GM23248 (cell line): ENCODE results near the gene BCAS1. TPM values are rescaled to one million over a fixed set of nuclear protein-coding genes. Genes with fewer than 3 reads are reported as not detected.

Source experiments
- DNase-seq: peaks from one replicate; pipeline ENCODE4 v3.0.0-alpha.2; 2015
- H2AFZ ChIP-seq: fragments of 200-600 bp; sonication (generic); 2 replicates; pipeline ENCODE4 v1.6.1; 2016; ENCODE audit warnings: antibody characterized with exemption
- H3F3A ChIP-seq: fragments of 200-600 bp; sonication (generic); 2 replicates; pipeline ENCODE4 v1.6.1; 2016; ENCODE audit warnings: mild to moderate bottlenecking, antibody characterized with exemption, mixed run types; ENCODE audit not compliant: insufficient read depth
- H3K27ac ChIP-seq: fragments of 200-600 bp; sonication (generic); 2 replicates; pipeline ENCODE4 v1.5.1; 2016; ENCODE audit warnings: mild to moderate bottlenecking
- H3K27me3 ChIP-seq: fragments of 200-600 bp; sonication (generic); replicated peaks from 2 replicates; pipeline ENCODE4 v1.6.1; 2016; ENCODE audit warnings: mild to moderate bottlenecking; ENCODE audit not compliant: insufficient read depth
- H3K36me3 ChIP-seq: fragments of 200-600 bp; sonication (generic); 2 replicates; pipeline ENCODE4 v1.6.1; 2016; ENCODE audit warnings: low read depth, mild to moderate bottlenecking
- H3K4me1 ChIP-seq: fragments of 200-600 bp; sonication (generic); 2 replicates; pipeline ENCODE4 v1.6.1; 2016; ENCODE audit warnings: mild to moderate bottlenecking; ENCODE audit not compliant: insufficient read depth
- H3K4me2 ChIP-seq: fragments of 200-600 bp; sonication (generic); one replicate; pipeline ENCODE4 v1.6.1; 2016; ENCODE audit warnings: mild to moderate bottlenecking; ENCODE audit not compliant: unreplicated experiment
- H3K4me3 ChIP-seq: fragments of 200-600 bp; sonication (generic); 2 replicates; pipeline ENCODE4 v1.5.1; 2016; ENCODE audit warnings: mild to moderate bottlenecking
- H3K79me2 ChIP-seq: fragments of 200-600 bp; sonication (generic); 2 replicates; pipeline ENCODE4 v1.6.1; 2016; ENCODE audit warnings: mild to moderate bottlenecking; ENCODE audit not compliant: insufficient read depth
- H3K9ac ChIP-seq: fragments of 200-600 bp; sonication (generic); 2 replicates; pipeline ENCODE4 v1.6.1; 2016; ENCODE audit warnings: mild to moderate bottlenecking
- H3K9me2 ChIP-seq: fragments of 200-600 bp; sonication (generic); 2 replicates; pipeline ENCODE4 v1.6.1; 2016; ENCODE audit warnings: mixed run types, mild to moderate bottlenecking, moderate library complexity; ENCODE audit not compliant: insufficient read depth
- H3K9me3 ChIP-seq: fragments of 200-600 bp; sonication (generic); one replicate; pipeline ENCODE4 v1.6.1; 2017; ENCODE audit warnings: low read depth
- H4K20me1 ChIP-seq: fragments of 200-600 bp; sonication (generic); 2 replicates; pipeline ENCODE4 v1.6.0; 2016; ENCODE audit not compliant: insufficient read depth
- EZH2 ChIP-seq: fragments of 200-600 bp; sonication (generic); IDR thresholded peaks from 2 replicates; pipeline ENCODE4 v1.6.1; 2018; ENCODE audit warnings: antibody characterized with exemption, mild to moderate bottlenecking; ENCODE audit not compliant: insufficient read depth, poor library complexity, severe bottlenecking
- EZH2phosphoT487 ChIP-seq: fragments of 200-600 bp; sonication (generic); IDR thresholded peaks from 2 replicates; pipeline ENCODE4 v1.6.1; 2018; ENCODE audit warnings: antibody characterized with exemption, moderate library complexity, mild to moderate bottlenecking, low read depth; ENCODE audit not compliant: insufficient read depth
- WGBS, 2 experiments: methylation state at CpG; one replicate each; pipeline ENCODE4 v1.1.6; 2015 to 2017; ENCODE audit warnings: low lambda C conversion rate in 2 of 2, low coverage in 1 of 2; ENCODE audit errors: missing lambda C conversion rate in 2 of 2; 5-methylcytosine and 5-hydroxymethylcytosine counted together
- in situ Hi-C: fragments of 300-500 bp; cut with MboI; formaldehyde crosslinking; loops from 2 replicates; pipeline ENCODE4 v1.15.0; 2020
- polyA plus RNA-seq: library from polyadenylated mRNA; unstranded; fragments of >200 nt; fragmentation: Nextera tagmentation; extraction: Ambion mirVana; gene quantifications from 2 replicates; pipeline ENCODE4 v1.2.1, GENCODE V29; 2016
- total RNA-seq: library from RNA; depleted of rRNA; stranded (reverse); fragments of >200 nt; shearing (Covaris generic); gene quantifications from 2 replicates; pipeline ENCODE4 v1.2.3, GENCODE V29; 2014

Gene BCAS1
- total and polyA plus RNA-seq, 2 experiments from 2014 or later, result 0.41 TPM; not detected in 1

DNA sequence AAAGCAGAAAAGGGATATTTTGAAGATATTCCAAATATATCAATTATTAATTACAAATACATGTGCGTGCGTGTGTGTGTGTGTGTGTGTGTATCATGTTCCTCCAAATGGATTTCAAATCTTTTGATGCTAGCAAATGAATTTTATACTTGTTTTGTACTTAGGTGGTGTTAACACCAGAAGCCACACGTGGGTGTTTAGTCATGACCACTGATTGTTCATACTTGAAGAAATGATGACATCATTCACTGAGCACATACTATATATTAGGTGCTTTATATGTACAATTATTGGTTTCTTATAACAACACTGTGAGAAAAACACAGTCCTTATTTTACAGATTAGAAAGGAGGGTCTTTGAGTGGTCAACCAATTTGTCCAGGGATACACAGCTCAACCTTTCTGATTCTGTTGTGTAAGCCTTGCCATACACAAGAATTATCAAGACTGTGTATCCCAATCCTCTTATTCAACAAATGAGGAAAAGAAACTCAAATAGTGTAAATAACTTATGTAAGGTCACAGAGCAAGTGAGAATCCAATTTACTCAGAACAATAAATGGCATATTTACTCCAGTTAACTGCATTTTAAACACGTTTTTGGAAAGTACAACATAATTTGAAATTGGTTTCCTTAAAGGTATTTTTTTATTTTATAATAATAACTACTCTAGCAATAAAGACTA is 88.5 kb downstream of the BCAS1 start:
- no peaks in the 10 kb centered on the region for H3K9me2 ChIP-seq
- in situ Hi-C loops, result no loop called here
- H2AFZ ChIP-seq, result no peak overlapping the region
- H4K20me1 ChIP-seq, result no peaks in the 10 kb centered on the region
- no peaks in the 10 kb centered on the region for H3K9me3 ChIP-seq
- 58 to 65% methylated on average over 4 of the region's 4 CpGs for WGBS, 2 experiments
- H3K79me2 ChIP-seq, result no peaks in the 10 kb centered on the region
- no peak overlapping the region for H3K4me3 ChIP-seq
- TF ChIP-seq EZH2, result no peak
- TF ChIP-seq EZH2phosphoT487, result no peak
- H3K27ac ChIP-seq, result no peak overlapping the region
- no peak overlapping the region for H3K9ac ChIP-seq
- peak; percentile 70 for DNase-seq
- H3K27me3 ChIP-seq, result no peaks in the 10 kb centered on the region
- H3F3A ChIP-seq, result peaks cover 32% of the 10 kb centered on the region
- H3K4me1 ChIP-seq, result peaks cover 23% of the 10 kb centered on the region
- H3K4me2 ChIP-seq, result no peak overlapping the region
- no peaks in the 10 kb centered on the region for H3K36me3 ChIP-seq

DNA sequence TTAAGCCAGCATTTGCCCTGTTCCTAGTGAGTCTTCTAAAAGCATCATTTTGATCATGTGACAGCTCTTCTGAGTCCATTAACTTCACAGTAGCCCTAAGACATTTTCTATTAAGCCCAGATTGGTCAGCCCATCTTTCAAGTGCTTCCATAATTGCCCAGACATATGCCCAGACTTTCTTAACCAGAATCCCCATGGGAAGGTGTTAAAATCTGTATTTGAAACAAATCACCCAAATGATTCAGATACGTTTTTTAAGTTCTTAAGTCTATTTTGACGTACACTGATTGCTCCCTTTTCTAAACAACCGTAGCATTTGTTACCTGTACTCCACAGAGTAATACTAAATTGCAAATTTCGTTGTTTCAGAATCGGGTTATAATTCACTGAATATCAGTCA is 89.3 kb downstream of the BCAS1 start:
- Histone ChIP-seq H3K9me2 (no peaks in the 10 kb centered on the region), H3K4me2 (no peak overlapping the region), H2AFZ (no peak overlapping the region), H4K20me1 (no peaks in the 10 kb centered on the region), H3F3A (peaks cover 29% of the 10 kb centered on the region), H3K4me3 (no peak overlapping the region), H3K27me3 (no peaks in the 10 kb centered on the region), H3K27ac (no peak overlapping the region), H3K79me2 (no peaks in the 10 kb centered on the region), H3K36me3 (no peaks in the 10 kb centered on the region), H3K9me3 (no peaks in the 10 kb centered on the region), H3K4me1 (peaks cover 23% of the 10 kb centered on the region), H3K9ac (no peak overlapping the region)
- WGBS, 2 experiments, result 98% methylated on average over 5 of the region's 5 CpGs
- peak; percentile 36 for DNase-seq
- TF ChIP-seq EZH2 (no peak), EZH2phosphoT487 (no peak)
- in situ Hi-C loops, result no loop called here

DNA sequence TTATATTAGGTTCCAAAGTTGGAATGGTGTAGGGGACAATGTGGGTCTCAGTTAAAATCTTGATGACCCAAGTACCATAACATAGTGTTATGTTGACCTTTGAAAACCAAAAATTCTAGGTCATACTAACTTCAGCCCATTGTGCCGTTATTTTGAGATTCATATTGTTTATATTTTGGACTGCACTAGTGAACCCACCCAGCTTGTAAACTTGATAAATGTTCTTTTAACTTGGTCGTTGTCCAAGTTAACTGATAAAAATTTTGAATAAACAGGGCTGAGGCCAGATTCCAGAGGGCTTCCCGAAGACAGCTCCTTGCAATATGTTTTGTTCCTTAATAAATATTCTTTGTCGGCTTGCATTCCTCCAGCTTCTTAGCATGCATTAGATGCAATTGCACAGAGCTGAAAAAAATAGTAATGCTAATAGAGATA is 90.3 kb downstream of the BCAS1 start:
- Histone ChIP-seq H4K20me1 (no peaks in the 10 kb centered on the region), H3K9me2 (no peaks in the 10 kb centered on the region), H3K4me3 (no peak overlapping the region), H3K27me3 (no peaks in the 10 kb centered on the region), H2AFZ (no peak overlapping the region), H3K36me3 (no peaks in the 10 kb centered on the region), H3K27ac (no peak overlapping the region), H3K79me2 (no peaks in the 10 kb centered on the region), H3K9me3 (no peaks in the 10 kb centered on the region), H3F3A (peaks cover 19% of the 10 kb centered on the region), H3K4me1 (peaks cover 16% of the 10 kb centered on the region), H3K4me2 (no peak overlapping the region), H3K9ac (no peak overlapping the region)
- in situ Hi-C loops, result no loop called here
- DNase-seq, result no peak
- WGBS, 2 experiments, result 22 to 24% methylated on average over 4 of the region's 4 CpGs
- TF ChIP-seq EZH2, result no peak
- TF ChIP-seq EZH2phosphoT487, result no peak

DNA sequence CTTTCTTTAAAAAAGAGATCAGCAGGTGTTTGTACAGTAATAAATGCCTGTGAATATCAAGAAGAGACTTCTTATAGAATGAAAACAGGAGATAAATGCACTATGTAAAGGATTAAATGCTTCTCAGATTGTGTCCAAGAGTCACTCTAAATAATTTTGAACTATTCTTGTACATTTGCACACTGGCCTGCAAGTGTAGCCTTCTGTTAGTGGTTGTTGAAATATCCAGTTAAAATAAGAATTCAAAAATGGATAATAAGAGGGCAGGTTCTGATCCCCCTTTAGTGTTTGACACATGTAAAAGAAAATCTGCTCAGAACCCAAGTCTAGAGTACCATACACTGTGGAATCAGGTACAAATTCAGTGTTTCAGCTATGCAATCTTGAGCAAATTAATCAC is 91.9 kb downstream of the BCAS1 start:
- no peak overlapping the region for H3K4me3 ChIP-seq
- no peaks in the 10 kb centered on the region for H3K36me3 ChIP-seq
- H3K9ac ChIP-seq, result no peak overlapping the region
- H2AFZ ChIP-seq, result no peak overlapping the region
- TF ChIP-seq EZH2 (no peak), EZH2phosphoT487 (no peak)
- no peaks in the 10 kb centered on the region for H3K79me2 ChIP-seq
- H3K4me2 ChIP-seq, result no peak overlapping the region
- peaks cover 3% of the 10 kb centered on the region for H3F3A ChIP-seq
- no peak for DNase-seq
- H3K9me2 ChIP-seq, result no peaks in the 10 kb centered on the region
- no peaks in the 10 kb centered on the region for H4K20me1 ChIP-seq
- no peaks in the 10 kb centered on the region for H3K9me3 ChIP-seq
- no peak overlapping the region for H3K27ac ChIP-seq
- H3K27me3 ChIP-seq, result no peaks in the 10 kb centered on the region
- H3K4me1 ChIP-seq, result peaks cover 2% of the 10 kb centered on the region; the same call in 1 of the 2 replicates
- in situ Hi-C loops, result no loop called here

DNA sequence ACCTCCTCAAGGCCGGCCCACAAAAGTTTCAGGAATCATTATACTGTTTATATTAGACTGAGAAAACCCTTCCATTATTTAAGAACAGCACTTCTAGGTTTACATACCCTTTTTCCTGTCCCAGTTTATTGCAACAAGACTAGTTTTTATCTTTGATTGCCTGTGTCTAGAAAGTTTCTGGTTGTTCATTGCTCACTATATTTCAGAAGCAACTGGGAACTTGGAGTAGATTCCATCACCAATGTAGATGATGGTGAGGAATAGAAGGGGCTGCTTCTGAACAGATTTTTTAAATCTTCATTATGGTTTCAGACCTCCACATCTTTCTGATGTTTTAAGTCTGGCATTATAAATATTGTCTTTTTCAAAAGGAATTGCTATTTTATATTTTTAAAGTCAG is 93.0 kb downstream of the BCAS1 start:
- 0 out of 2 replicates have a peak, but pooled peaks cover under 1% of the 10 kb centered on the region for H3K4me1 ChIP-seq
- H3K9ac ChIP-seq, result no peak overlapping the region
- H3K4me2 ChIP-seq, result no peak overlapping the region
- H3K36me3 ChIP-seq, result no peaks in the 10 kb centered on the region
- H4K20me1 ChIP-seq, result no peaks in the 10 kb centered on the region
- no peaks in the 10 kb centered on the region for H3K79me2 ChIP-seq
- no peaks in the 10 kb centered on the region for H3K9me3 ChIP-seq
- H3F3A ChIP-seq, result peaks cover 5% of the 10 kb centered on the region; the same call in 1 of the 2 replicates
- no peak overlapping the region for H2AFZ ChIP-seq
- H3K27ac ChIP-seq, result no peak overlapping the region
- 100% methylated on average over 1 of the region's 1 CpG for WGBS, 2 experiments
- H3K27me3 ChIP-seq, result no peaks in the 10 kb centered on the region
- in situ Hi-C loops, result no loop called here
- DNase-seq, result no peak
- TF ChIP-seq EZH2 (no peak), EZH2phosphoT487 (no peak)
- no peaks in the 10 kb centered on the region for H3K9me2 ChIP-seq
- H3K4me3 ChIP-seq, result no peak overlapping the region
